Measurements from ENCODE around the gene CEACAM7.

GRCh38 chr19:41688098-41688497, at the start of gene CEACAM7:
- TF ChIP-seq CTCF (IDR thresholded peaks at IDR 0.05) = no peak
- no peak for TF ChIP-seq FOXJ3 (CRISPR knock-in tag; IDR thresholded peaks at IDR 0.05; ENCODE audit: borderline replicate concordance)
- no peak for TF ChIP-seq ZBTB21 (CRISPR knock-in tag; IDR thresholded peaks at IDR 0.05; ENCODE audit: borderline replicate concordance)
- no peak for TF ChIP-seq SP1 (CRISPR knock-in tag; conservative IDR thresholded peaks at IDR 0.05)
- no peak for TF ChIP-seq MAX (CRISPR knock-in tag; IDR thresholded peaks at IDR 0.05)
- no peak for TF ChIP-seq NR3C1 (CRISPR knock-in tag; conservative IDR thresholded peaks at IDR 0.05; ENCODE audit: low read depth)
- TF ChIP-seq ZBTB43 (CRISPR knock-in tag; IDR thresholded peaks at IDR 0.05) = no peak
- TF ChIP-seq USF2 (CRISPR knock-in tag; IDR thresholded peaks at IDR 0.05) = no peak
- TF ChIP-seq ELF4 (CRISPR knock-in tag; IDR thresholded peaks at IDR 0.05; ENCODE audit: low read depth) = no peak
- no peak for TF ChIP-seq GABPB1 (CRISPR knock-in tag; IDR thresholded peaks at IDR 0.05)
- no peak for TF ChIP-seq NR2C2 (CRISPR knock-in tag; IDR thresholded peaks at IDR 0.05)
